ENCODE results near the gene SYTL5. TPM values are rescaled to one million over a fixed set of nuclear protein-coding genes. Genes with fewer than 3 reads are reported as not detected.

Gene SYTL5
- total and polyA plus RNA-seq, 3 donors from 2014 or later = 1.0 to 1.7 (median 1.1) TPM

DNA sequence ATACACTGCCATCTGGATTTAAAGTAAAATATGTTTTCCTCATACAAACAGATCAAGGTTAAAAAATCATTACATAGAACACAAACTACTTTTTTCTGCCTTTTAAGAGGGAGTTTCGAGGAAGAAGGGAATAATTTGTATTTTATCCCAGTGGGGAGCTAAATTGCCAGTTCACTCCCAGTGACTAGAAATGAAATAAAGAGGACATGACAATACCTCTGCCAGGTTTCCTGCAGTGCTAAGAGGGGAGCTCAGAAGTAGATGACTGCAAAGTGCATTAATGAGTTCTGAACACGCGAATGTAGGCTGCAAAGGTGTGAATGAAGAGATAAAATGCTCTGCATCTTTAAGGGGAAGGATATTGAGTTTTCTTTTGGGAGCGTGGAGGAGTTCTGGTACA is 144.6 kb downstream of the SYTL5 start:
- WGBS, 2 donors = 63 to 72% methylated on average over 4 of the region's 4 CpGs
- TF ChIP-seq, protein P1, sequence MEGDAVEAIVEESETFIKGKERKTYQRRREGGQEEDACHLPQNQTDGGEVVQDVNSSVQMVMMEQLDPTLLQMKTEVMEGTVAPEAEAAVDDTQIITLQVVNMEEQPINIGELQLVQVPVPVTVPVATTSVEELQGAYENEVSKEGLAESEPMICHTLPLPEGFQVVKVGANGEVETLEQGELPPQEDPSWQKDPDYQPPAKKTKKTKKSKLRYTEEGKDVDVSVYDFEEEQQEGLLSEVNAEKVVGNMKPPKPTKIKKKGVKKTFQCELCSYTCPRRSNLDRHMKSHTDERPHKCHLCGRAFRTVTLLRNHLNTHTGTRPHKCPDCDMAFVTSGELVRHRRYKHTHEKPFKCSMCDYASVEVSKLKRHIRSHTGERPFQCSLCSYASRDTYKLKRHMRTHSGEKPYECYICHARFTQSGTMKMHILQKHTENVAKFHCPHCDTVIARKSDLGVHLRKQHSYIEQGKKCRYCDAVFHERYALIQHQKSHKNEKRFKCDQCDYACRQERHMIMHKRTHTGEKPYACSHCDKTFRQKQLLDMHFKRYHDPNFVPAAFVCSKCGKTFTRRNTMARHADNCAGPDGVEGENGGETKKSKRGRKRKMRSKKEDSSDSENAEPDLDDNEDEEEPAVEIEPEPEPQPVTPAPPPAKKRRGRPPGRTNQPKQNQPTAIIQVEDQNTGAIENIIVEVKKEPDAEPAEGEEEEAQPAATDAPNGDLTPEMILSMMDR (IDR thresholded peaks at IDR 0.05) = no peak
- no peak for TF ChIP-seq POLR2A (IDR thresholded peaks at IDR 0.05)

DNA sequence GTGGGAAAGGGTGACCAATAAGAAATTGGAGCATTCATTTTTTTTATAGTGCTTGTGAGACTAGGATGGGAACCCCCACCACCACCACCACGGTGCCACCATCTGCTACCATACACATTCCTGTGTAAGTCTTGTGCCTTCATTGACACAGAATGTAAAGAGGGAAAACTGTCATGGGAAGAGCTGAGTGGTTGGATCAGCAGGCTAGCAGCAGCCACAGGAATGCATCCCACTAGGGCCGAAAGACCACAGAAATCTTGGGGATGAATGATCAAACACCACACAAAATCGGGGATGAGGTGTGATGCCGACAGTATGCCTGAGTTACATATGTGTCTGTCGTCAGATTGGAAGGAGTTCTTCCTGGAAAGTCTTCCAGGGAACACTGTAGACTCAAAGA is 145.1 kb downstream of the SYTL5 start:
- Histone ChIP-seq H3K27ac (no peak overlapping the region), H3K4me3 (no peak overlapping the region), H3K9me3 (no peaks in the 10 kb centered on the region), H3K4me1 (no peaks in the 10 kb centered on the region), H3K27me3 (no peaks in the 10 kb centered on the region), H3K36me3 (ENCODE audit: low read depth, missing control alignments) (no peaks in the 10 kb centered on the region)
- WGBS, 2 donors = 88 to 95% methylated on average over 5 of the region's 5 CpGs
- TF ChIP-seq POLR2A (IDR thresholded peaks at IDR 0.05) = no peak
- TF ChIP-seq, protein P1 (IDR thresholded peaks at IDR 0.05) = no peak
- intact Hi-C loops (cut with DNase I; ENCODE audit: low total_unique reads) = no loop called here
- DNase-seq = no peak

More for the DNA sequence above, 144.6 kb downstream of the SYTL5 start:
- no peaks in the 10 kb centered on the region for H3K4me1 ChIP-seq
- no peak for DNase-seq
- no peak overlapping the region for H3K4me3 ChIP-seq
- no peak overlapping the region for H3K27ac ChIP-seq
- no peaks in the 10 kb centered on the region for H3K36me3 ChIP-seq (ENCODE audit: low read depth, missing control alignments)
- no peaks in the 10 kb centered on the region for H3K27me3 ChIP-seq
- intact Hi-C loops (cut with DNase I; ENCODE audit: low total_unique reads) = no loop called here
- H3K9me3 ChIP-seq = no peaks in the 10 kb centered on the region

- no peaks in the 10 kb centered on the region for H3K27me3 ChIP-seq
- 38% methylated on average over 5 of the region's 5 CpGs for WGBS, 2 donors
- no peaks in the 10 kb centered on the region for H3K4me1 ChIP-seq
- no peak for TF ChIP-seq POLR2A (IDR thresholded peaks at IDR 0.05)
- TF ChIP-seq, protein P1 (IDR thresholded peaks at IDR 0.05) = no peak
- H3K4me3 ChIP-seq = no peak overlapping the region
- H3K9me3 ChIP-seq = no peaks in the 10 kb centered on the region
- no peaks in the 10 kb centered on the region for H3K36me3 ChIP-seq (ENCODE audit: low read depth, missing control alignments)
- intact Hi-C loops (cut with DNase I; ENCODE audit: low total_unique reads) = no loop called here
- peak; percentile 22 for DNase-seq
- no peak overlapping the region for H3K27ac ChIP-seq
Measured at GRCh38 chrX:38154340-38154739, 148.0 kb downstream of the SYTL5 start.

GRCh38 chrX:38154818-38155217 is 148.5 kb downstream of the SYTL5 start:
- 45 to 61% methylated on average over 2 of the region's 2 CpGs for WGBS, 2 donors
- DNase-seq = peak; percentile 16
- Histone ChIP-seq H3K27ac (no peak overlapping the region), H3K9me3 (no peaks in the 10 kb centered on the region), H3K27me3 (no peaks in the 10 kb centered on the region), H3K36me3 (ENCODE audit: low read depth, missing control alignments) (no peaks in the 10 kb centered on the region), H3K4me3 (no peak overlapping the region), H3K4me1 (no peaks in the 10 kb centered on the region)
- TF ChIP-seq, protein P1 (IDR thresholded peaks at IDR 0.05) = no peak
- no peak for TF ChIP-seq POLR2A (IDR thresholded peaks at IDR 0.05)
- intact Hi-C loops (cut with DNase I; ENCODE audit: low total_unique reads) = no loop called here

DNA sequence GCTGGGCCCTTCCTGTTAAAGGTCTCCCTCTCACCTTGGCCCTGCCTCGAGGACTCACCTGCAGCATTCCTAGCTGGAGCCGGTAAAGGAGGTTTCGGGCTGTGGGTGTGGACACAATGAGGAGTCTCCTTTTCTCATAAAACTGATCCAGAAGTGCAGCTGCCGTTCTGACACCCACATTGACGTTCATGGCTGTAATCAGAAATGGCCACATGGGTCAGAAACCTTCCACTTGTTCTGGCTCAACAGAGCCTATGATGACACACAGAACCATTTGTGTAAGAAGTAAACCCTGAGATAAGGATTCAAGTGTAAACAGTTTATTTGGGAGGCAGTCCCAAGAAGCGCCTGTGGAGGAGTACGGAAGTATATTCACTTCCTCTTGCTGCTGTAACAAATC is 150.5 kb downstream of the SYTL5 start:
- TF ChIP-seq POLR2A (IDR thresholded peaks at IDR 0.05) = no peak
- TF ChIP-seq, protein P1 (IDR thresholded peaks at IDR 0.05) = no peak
- 87 to 92% methylated on average over 2 to 7 of the region's 7 CpGs for WGBS, 2 donors
- no peak for DNase-seq
- Histone ChIP-seq H3K36me3 (ENCODE audit: low read depth, missing control alignments) (no peaks in the 10 kb centered on the region), H3K4me1 (no peaks in the 10 kb centered on the region), H3K9me3 (no peaks in the 10 kb centered on the region), H3K27ac (no peak overlapping the region), H3K4me3 (no peak overlapping the region), H3K27me3 (no peaks in the 10 kb centered on the region)
- intact Hi-C loops (cut with DNase I; ENCODE audit: low total_unique reads) = no loop called here

Measured in testis (tissue), 3 donors.